ENCODE measurements around the gene GDE1. TPM values are rescaled to one million over a fixed set of nuclear protein-coding genes. Genes with fewer than 3 reads are reported as not detected.
A peak's percentile ranks its signal among the peaks of the same experiment; 100 is the strongest.

Gene GDE1
- total and polyA plus RNA-seq, 9 of the 15 experiments (the other 6 are each of a cell fraction or from before 2014, with no cell fraction given): 18.8 to 40.5 (median 22.3) TPM

DNA sequence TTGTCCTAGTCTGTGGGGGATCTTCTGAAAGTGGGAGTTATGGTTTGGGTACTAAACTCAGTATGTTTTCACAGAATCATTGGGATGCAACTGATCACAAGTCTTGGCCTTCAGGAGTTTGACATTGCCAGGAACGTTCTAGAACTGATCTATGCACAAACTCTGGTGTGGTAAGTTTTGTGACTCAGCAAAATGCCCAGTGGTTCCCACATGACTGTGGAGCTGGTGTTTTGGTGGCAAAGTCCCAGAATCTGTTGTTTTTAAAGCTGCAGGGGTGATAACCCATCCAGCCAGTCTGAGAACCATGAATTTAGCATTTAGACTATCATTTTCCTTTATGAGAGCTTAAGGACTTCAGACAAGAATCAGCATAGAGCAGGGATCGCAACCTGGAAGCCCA, 40.6 kb downstream of the GDE1 start (continued):
- TF ChIP-seq XRCC3 (IDR thresholded peaks at IDR 0.05) (no peak), ZBTB17 (CRISPR knock-in tag; IDR thresholded peaks at IDR 0.05) (no peak), EWSR1 (IDR thresholded peaks at IDR 0.05; ENCODE audit: borderline replicate concordance, low read depth, partially characterized antibody) (no peak), PHTF2 (CRISPR knock-in tag; IDR thresholded peaks at IDR 0.05) (no peak), NR4A1 (CRISPR knock-in tag; IDR thresholded peaks at IDR 0.05) (no peak), NR4A1 (tag; IDR thresholded peaks at IDR 0.05) (no peak), ZNF316 (IDR thresholded peaks at IDR 0.05) (peak; percentile 90), C11orf30 (IDR thresholded peaks at IDR 0.05; ENCODE audit: low read depth) (peak; percentile 84), JUNB (CRISPR knock-in tag; conservative IDR thresholded peaks at IDR 0.05) (no peak), FOXK1 (CRISPR knock-in tag; IDR thresholded peaks at IDR 0.05; ENCODE audit: borderline replicate concordance) (no peak)
- TF ChIP-seq, protein P1, sequence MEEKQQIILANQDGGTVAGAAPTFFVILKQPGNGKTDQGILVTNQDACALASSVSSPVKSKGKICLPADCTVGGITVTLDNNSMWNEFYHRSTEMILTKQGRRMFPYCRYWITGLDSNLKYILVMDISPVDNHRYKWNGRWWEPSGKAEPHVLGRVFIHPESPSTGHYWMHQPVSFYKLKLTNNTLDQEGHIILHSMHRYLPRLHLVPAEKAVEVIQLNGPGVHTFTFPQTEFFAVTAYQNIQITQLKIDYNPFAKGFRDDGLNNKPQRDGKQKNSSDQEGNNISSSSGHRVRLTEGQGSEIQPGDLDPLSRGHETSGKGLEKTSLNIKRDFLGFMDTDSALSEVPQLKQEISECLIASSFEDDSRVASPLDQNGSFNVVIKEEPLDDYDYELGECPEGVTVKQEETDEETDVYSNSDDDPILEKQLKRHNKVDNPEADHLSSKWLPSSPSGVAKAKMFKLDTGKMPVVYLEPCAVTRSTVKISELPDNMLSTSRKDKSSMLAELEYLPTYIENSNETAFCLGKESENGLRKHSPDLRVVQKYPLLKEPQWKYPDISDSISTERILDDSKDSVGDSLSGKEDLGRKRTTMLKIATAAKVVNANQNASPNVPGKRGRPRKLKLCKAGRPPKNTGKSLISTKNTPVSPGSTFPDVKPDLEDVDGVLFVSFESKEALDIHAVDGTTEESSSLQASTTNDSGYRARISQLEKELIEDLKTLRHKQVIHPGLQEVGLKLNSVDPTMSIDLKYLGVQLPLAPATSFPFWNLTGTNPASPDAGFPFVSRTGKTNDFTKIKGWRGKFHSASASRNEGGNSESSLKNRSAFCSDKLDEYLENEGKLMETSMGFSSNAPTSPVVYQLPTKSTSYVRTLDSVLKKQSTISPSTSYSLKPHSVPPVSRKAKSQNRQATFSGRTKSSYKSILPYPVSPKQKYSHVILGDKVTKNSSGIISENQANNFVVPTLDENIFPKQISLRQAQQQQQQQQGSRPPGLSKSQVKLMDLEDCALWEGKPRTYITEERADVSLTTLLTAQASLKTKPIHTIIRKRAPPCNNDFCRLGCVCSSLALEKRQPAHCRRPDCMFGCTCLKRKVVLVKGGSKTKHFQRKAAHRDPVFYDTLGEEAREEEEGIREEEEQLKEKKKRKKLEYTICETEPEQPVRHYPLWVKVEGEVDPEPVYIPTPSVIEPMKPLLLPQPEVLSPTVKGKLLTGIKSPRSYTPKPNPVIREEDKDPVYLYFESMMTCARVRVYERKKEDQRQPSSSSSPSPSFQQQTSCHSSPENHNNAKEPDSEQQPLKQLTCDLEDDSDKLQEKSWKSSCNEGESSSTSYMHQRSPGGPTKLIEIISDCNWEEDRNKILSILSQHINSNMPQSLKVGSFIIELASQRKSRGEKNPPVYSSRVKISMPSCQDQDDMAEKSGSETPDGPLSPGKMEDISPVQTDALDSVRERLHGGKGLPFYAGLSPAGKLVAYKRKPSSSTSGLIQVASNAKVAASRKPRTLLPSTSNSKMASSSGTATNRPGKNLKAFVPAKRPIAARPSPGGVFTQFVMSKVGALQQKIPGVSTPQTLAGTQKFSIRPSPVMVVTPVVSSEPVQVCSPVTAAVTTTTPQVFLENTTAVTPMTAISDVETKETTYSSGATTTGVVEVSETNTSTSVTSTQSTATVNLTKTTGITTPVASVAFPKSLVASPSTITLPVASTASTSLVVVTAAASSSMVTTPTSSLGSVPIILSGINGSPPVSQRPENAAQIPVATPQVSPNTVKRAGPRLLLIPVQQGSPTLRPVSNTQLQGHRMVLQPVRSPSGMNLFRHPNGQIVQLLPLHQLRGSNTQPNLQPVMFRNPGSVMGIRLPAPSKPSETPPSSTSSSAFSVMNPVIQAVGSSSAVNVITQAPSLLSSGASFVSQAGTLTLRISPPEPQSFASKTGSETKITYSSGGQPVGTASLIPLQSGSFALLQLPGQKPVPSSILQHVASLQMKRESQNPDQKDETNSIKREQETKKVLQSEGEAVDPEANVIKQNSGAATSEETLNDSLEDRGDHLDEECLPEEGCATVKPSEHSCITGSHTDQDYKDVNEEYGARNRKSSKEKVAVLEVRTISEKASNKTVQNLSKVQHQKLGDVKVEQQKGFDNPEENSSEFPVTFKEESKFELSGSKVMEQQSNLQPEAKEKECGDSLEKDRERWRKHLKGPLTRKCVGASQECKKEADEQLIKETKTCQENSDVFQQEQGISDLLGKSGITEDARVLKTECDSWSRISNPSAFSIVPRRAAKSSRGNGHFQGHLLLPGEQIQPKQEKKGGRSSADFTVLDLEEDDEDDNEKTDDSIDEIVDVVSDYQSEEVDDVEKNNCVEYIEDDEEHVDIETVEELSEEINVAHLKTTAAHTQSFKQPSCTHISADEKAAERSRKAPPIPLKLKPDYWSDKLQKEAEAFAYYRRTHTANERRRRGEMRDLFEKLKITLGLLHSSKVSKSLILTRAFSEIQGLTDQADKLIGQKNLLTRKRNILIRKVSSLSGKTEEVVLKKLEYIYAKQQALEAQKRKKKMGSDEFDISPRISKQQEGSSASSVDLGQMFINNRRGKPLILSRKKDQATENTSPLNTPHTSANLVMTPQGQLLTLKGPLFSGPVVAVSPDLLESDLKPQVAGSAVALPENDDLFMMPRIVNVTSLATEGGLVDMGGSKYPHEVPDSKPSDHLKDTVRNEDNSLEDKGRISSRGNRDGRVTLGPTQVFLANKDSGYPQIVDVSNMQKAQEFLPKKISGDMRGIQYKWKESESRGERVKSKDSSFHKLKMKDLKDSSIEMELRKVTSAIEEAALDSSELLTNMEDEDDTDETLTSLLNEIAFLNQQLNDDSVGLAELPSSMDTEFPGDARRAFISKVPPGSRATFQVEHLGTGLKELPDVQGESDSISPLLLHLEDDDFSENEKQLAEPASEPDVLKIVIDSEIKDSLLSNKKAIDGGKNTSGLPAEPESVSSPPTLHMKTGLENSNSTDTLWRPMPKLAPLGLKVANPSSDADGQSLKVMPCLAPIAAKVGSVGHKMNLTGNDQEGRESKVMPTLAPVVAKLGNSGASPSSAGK (IDR thresholded peaks at IDR 0.05): 0 out of 2 replicates have a peak, but pooled peaks have one; percentile 24
- TF ChIP-seq, protein P2, sequence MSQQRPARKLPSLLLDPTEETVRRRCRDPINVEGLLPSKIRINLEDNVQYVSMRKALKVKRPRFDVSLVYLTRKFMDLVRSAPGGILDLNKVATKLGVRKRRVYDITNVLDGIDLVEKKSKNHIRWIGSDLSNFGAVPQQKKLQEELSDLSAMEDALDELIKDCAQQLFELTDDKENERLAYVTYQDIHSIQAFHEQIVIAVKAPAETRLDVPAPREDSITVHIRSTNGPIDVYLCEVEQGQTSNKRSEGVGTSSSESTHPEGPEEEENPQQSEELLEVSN (IDR thresholded peaks at IDR 0.05; ENCODE audit: borderline replicate concordance in 1 of 2, extremely low read depth in 1 of 2, insufficient read depth in 1 of 2, insufficient read length in 1 of 2, low read depth in 1 of 2, low read length in 1 of 2, poor library complexity in 1 of 2, severe bottlenecking in 1 of 2): peak in 1 of 2 experiments; percentile 40
- TF ChIP-seq, protein P3, sequence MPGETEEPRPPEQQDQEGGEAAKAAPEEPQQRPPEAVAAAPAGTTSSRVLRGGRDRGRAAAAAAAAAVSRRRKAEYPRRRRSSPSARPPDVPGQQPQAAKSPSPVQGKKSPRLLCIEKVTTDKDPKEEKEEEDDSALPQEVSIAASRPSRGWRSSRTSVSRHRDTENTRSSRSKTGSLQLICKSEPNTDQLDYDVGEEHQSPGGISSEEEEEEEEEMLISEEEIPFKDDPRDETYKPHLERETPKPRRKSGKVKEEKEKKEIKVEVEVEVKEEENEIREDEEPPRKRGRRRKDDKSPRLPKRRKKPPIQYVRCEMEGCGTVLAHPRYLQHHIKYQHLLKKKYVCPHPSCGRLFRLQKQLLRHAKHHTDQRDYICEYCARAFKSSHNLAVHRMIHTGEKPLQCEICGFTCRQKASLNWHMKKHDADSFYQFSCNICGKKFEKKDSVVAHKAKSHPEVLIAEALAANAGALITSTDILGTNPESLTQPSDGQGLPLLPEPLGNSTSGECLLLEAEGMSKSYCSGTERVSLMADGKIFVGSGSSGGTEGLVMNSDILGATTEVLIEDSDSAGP (CRISPR knock-in tag; IDR thresholded peaks at IDR 0.05): no peak
